Activated CD8-positive, alpha-beta T cell treated with anti-CD3 and anti-CD28 coated beads, Interleukin-2, amount 10 ng/mL, durations not matched to agents 7 days and 5 days (primary cell): Measurements from ENCODE around the gene CIITA. TPM values are rescaled to one million over a fixed set of nuclear protein-coding genes. Genes with fewer than 3 reads are reported as not detected.

ENCODE experiments used
- ATAC-seq: fragments of 150-1000 bp; cut with Tn5 transposase; one replicate; pipeline ENCODE4 v1.10.0; 2021; ENCODE audit warnings: moderate library complexity
- CTCF ChIA-PET: fragments of 350-600 bp; sonication (Branson Sonifier 250); formaldehyde crosslinking; loops from one replicate; lab custom pipeline; 2021; ENCODE audit warnings: antibody characterized with exemption; lab: Charles Lee
- POLR2A ChIA-PET: fragments of 350-600 bp; sonication (Branson Sonifier 250); formaldehyde crosslinking; loops from one replicate; lab custom pipeline; 2021; ENCODE audit warnings: antibody characterized with exemption; lab: Charles Lee
- DNase-seq: peaks from one replicate; pipeline ENCODE4 v3.0.0-alpha.2; 2020
- H3K27ac Mint-ChIP-seq: one replicate; pipeline ENCODE4 v1.8.0; 2021; ENCODE audit warnings: mild to moderate bottlenecking, mixed read lengths
- H3K27me3 Mint-ChIP-seq: one replicate; pipeline ENCODE4 v1.8.0; 2021; ENCODE audit warnings: low read depth, mixed read lengths
- H3K36me3 Mint-ChIP-seq: one replicate; pipeline ENCODE4 v1.8.0; 2021; ENCODE audit warnings: low read depth, mixed read lengths
- H3K4me1 Mint-ChIP-seq: one replicate; pipeline ENCODE4 v1.8.0; 2021; ENCODE audit warnings: low read depth, mixed read lengths
- H3K4me3 Mint-ChIP-seq: one replicate; pipeline ENCODE4 v1.8.0; 2021; ENCODE audit warnings: mild to moderate bottlenecking, mixed read lengths
- H3K9me3 Mint-ChIP-seq: one replicate; pipeline ENCODE4 v1.8.0; 2022; ENCODE audit warnings: mixed read lengths; ENCODE audit not compliant: insufficient read depth
- total RNA-seq, 2 experiments: library from RNA; stranded (reverse); gene quantifications; one replicate each; pipeline ENCODE4 v1.2.3, GENCODE V29; 2021

Gene CIITA
- total RNA-seq, 2 experiments from 2014 or later = 23.3 to 23.6 TPM

GRCh38 chr16:10934325-10935107, 57.5 kb downstream of the CIITA start:
- Mint-ChIP-seq H3K9me3 (no peaks in the 10 kb centered on the region), H3K27me3 (no peaks in the 10 kb centered on the region), H3K4me3 (no peak overlapping the region), H3K4me1 (peaks cover 80% of the 10 kb centered on the region), H3K36me3 (peaks cover 60% of the 10 kb centered on the region), H3K27ac (no peak overlapping the region)
- ATAC-seq (no peak), DNase-seq (no peak)
- CTCF ChIA-PET = no interaction called here
- POLR2A ChIA-PET = no interaction called here

GRCh38 chr16:10935226-10935915, 58.4 kb downstream of the CIITA start:
- no peaks in the 10 kb centered on the region for H3K27me3 Mint-ChIP-seq
- no peak for ATAC-seq
- peaks cover 61% of the 10 kb centered on the region for H3K36me3 Mint-ChIP-seq
- no peak for DNase-seq
- H3K9me3 Mint-ChIP-seq = no peaks in the 10 kb centered on the region
- CTCF ChIA-PET = no interaction called here
- no peak overlapping the region for H3K4me3 Mint-ChIP-seq
- POLR2A ChIA-PET = no interaction called here
- peaks cover 84% of the 10 kb centered on the region for H3K4me1 Mint-ChIP-seq
- H3K27ac Mint-ChIP-seq = no peak overlapping the region

- ChIA-PET CTCF (interaction anchor here (1.1 to 2.3 kb wide), 5 partner anchors 12 to 436 kb away, joined by 3 to 6 read pairs (median 3); no protein-coding TSS in a partner anchor), POLR2A (interaction anchor here (1.2 to 1.3 kb wide), 2 partner anchors 8 to 27 kb away, joined by 3 to 4 read pairs; no protein-coding TSS in a partner anchor)
- ATAC-seq (no peak), DNase-seq (no peak)
- Mint-ChIP-seq H3K4me3 (peak overlapping the region; percentile 68), H3K27me3 (no peaks in the 10 kb centered on the region), H3K4me1 (peaks cover 85% of the 10 kb centered on the region), H3K36me3 (peaks cover 59% of the 10 kb centered on the region), H3K27ac (peak overlapping the region; percentile 70), H3K9me3 (no peaks in the 10 kb centered on the region)
These were observed 59.4 kb downstream of the CIITA start for GRCh38 chr16:10936272-10936984.

- Mint-ChIP-seq H3K27ac (peak overlapping the region; percentile 70), H3K36me3 (peaks cover 56% of the 10 kb centered on the region), H3K4me3 (peak overlapping the region; percentile 68), H3K4me1 (peaks cover 85% of the 10 kb centered on the region), H3K9me3 (no peaks in the 10 kb centered on the region), H3K27me3 (no peaks in the 10 kb centered on the region)
- CTCF ChIA-PET = interaction anchor here (0.6 to 2.3 kb wide), 9 partner anchors 11 to 435 kb away, joined by 3 to 7 read pairs (median 4); no protein-coding TSS in a partner anchor
- ATAC-seq = no peak
- DNase-seq = peak; percentile 36
- POLR2A ChIA-PET = interaction anchor here (1.2 to 1.3 kb wide), 2 partner anchors 9 to 28 kb away, joined by 3 to 4 read pairs; no protein-coding TSS in a partner anchor
These were observed 60.3 kb downstream of the CIITA start for GRCh38 chr16:10937068-10937859.

GRCh38 chr16:10938321-10938720, 61.3 kb downstream of the CIITA start:
- CTCF ChIA-PET = interaction anchor here (0.6 to 2.3 kb wide), 4 partner anchors 10 to 423 kb away, joined by 3 to 6 read pairs (median 4); no protein-coding TSS in a partner anchor
- ATAC-seq = no peak

GRCh38 chr16:10938796-10939648, 62.0 kb downstream of the CIITA start:
- POLR2A ChIA-PET = interaction anchor here (0.6 kb wide), 1 partner anchor 195 kb away, joined by 3 read pairs; the partner anchor contains the start of gene NUBP1
- CTCF ChIA-PET = interaction anchor here (1.7 to 2.5 kb wide), 2 partner anchors 11 to 20 kb away, joined by 4 to 19 read pairs; no protein-coding TSS in a partner anchor
- H3K36me3 Mint-ChIP-seq = peaks cover 45% of the 10 kb centered on the region
- no peaks in the 10 kb centered on the region for H3K27me3 Mint-ChIP-seq
- H3K4me1 Mint-ChIP-seq = peaks cover 87% of the 10 kb centered on the region
- H3K4me3 Mint-ChIP-seq = peak overlapping the region; percentile 87
- no peak for DNase-seq
- no peak for ATAC-seq
- H3K27ac Mint-ChIP-seq = peak overlapping the region; percentile 50
- H3K9me3 Mint-ChIP-seq = no peaks in the 10 kb centered on the region

More at GRCh38 chr16:10938321-10938720, 61.3 kb downstream of the CIITA start:
- H3K27me3 Mint-ChIP-seq = no peaks in the 10 kb centered on the region
- H3K9me3 Mint-ChIP-seq = no peaks in the 10 kb centered on the region
- POLR2A ChIA-PET = no interaction called here
- H3K4me3 Mint-ChIP-seq = peak overlapping the region; percentile 68
- H3K4me1 Mint-ChIP-seq = peaks cover 87% of the 10 kb centered on the region
- peaks cover 51% of the 10 kb centered on the region for H3K36me3 Mint-ChIP-seq
- DNase-seq = peak; percentile 47
- peak overlapping the region; percentile 70 for H3K27ac Mint-ChIP-seq

GRCh38 chr16:10939649-10940234, 62.7 kb downstream of the CIITA start:
- Mint-ChIP-seq H3K4me1 (peaks cover 82% of the 10 kb centered on the region), H3K9me3 (no peaks in the 10 kb centered on the region), H3K36me3 (peaks cover 41% of the 10 kb centered on the region), H3K27ac (peak overlapping the region; percentile 50), H3K27me3 (no peaks in the 10 kb centered on the region), H3K4me3 (peak overlapping the region; percentile 87)
- DNase-seq = no peak
- CTCF ChIA-PET = interaction anchor here (1.1 to 2.5 kb wide), 4 partner anchors 10 to 192 kb away, joined by 3 to 19 read pairs (median 4); no protein-coding TSS in a partner anchor
- no peak for ATAC-seq
- POLR2A ChIA-PET = interaction anchor here (0.6 kb wide), 1 partner anchor 196 kb away, joined by 3 read pairs; the partner anchor contains the start of gene NUBP1

- Mint-ChIP-seq H3K27ac (peak overlapping the region; percentile 77), H3K27me3 (no peaks in the 10 kb centered on the region), H3K36me3 (peaks cover 36% of the 10 kb centered on the region), H3K4me1 (peaks cover 81% of the 10 kb centered on the region), H3K9me3 (no peaks in the 10 kb centered on the region), H3K4me3 (peak overlapping the region; percentile 87)
- ChIA-PET CTCF (interaction anchor here (0.8 to 2.5 kb wide), 7 partner anchors 9 to 193 kb away, joined by 3 to 19 read pairs (median 3); no protein-coding TSS in a partner anchor), POLR2A (no interaction called here)
- DNase-seq = peak; percentile 33
- ATAC-seq = no peak
These were observed 63.6 kb downstream of the CIITA start for GRCh38 chr16:10940501-10941079.

GRCh38 chr16:10941127-10941933, 64.3 kb downstream of the CIITA start:
- H3K36me3 Mint-ChIP-seq = peaks cover 30% of the 10 kb centered on the region
- peak; percentile 2 for ATAC-seq

More at GRCh38 chr16:10941127-10941933, 64.3 kb downstream of the CIITA start:
- ChIA-PET CTCF (interaction anchor here (0.8 to 2.5 kb wide), 6 partner anchors 9 to 30 kb away, joined by 3 to 19 read pairs (median 4); no protein-coding TSS in a partner anchor), POLR2A (no interaction called here)
- no peaks in the 10 kb centered on the region for H3K9me3 Mint-ChIP-seq
- peak overlapping the region; percentile 87 for H3K4me3 Mint-ChIP-seq
- H3K27me3 Mint-ChIP-seq = no peaks in the 10 kb centered on the region
- peaks cover 80% of the 10 kb centered on the region for H3K4me1 Mint-ChIP-seq
- H3K27ac Mint-ChIP-seq = peak overlapping the region; percentile 77
- no peak for DNase-seq
